Loucy (cell line): Measurements from ENCODE around the gene GNS.

Source experiments
- EZH2phosphoT487 ChIP-seq: fragments of 200-600 bp; IDR thresholded peaks from 2 replicates; pipeline ENCODE4 v1.6.1; 2018; ENCODE audit warnings: antibody characterized with exemption, mild to moderate bottlenecking, moderate library complexity, borderline replicate concordance
- TF ChIP-seq, protein P1 (sequence below): fragments of 200-600 bp; sonication (generic); conservative IDR thresholded peaks from 2 replicates; pipeline ENCODE4 v1.5.1; 2014; ENCODE audit warnings: mild to moderate bottlenecking, antibody characterized with exemption, low read length

DNA sequence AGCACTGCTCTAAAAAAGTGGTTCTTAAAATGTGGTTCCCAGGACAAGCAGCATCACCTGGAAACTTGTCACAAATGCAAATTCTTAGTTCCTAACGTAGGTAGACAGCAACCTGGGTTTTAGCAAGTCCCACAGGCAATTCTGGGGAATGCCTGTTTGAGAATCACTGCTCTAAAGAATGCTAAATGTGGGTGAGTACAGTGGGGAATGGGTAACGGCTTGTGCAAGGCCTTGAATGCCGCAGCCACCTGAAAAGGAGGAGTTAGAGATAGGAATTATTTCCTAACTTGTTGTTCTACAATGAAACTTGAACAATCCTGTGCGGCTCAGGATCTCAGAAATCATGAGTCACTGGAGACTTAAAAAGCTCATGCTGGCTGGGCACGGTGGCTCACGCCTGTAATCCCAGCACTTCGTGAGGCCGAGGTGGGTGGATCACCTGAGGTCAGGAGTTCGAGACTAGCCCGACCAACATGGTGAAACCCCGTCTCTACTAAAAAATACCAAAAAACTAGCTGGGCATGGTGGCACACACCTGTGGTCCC lies 34.9 kb downstream of the GNS start:
- TF ChIP-seq, protein P1, sequence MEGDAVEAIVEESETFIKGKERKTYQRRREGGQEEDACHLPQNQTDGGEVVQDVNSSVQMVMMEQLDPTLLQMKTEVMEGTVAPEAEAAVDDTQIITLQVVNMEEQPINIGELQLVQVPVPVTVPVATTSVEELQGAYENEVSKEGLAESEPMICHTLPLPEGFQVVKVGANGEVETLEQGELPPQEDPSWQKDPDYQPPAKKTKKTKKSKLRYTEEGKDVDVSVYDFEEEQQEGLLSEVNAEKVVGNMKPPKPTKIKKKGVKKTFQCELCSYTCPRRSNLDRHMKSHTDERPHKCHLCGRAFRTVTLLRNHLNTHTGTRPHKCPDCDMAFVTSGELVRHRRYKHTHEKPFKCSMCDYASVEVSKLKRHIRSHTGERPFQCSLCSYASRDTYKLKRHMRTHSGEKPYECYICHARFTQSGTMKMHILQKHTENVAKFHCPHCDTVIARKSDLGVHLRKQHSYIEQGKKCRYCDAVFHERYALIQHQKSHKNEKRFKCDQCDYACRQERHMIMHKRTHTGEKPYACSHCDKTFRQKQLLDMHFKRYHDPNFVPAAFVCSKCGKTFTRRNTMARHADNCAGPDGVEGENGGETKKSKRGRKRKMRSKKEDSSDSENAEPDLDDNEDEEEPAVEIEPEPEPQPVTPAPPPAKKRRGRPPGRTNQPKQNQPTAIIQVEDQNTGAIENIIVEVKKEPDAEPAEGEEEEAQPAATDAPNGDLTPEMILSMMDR, result no peak
- TF ChIP-seq EZH2phosphoT487, result no peak
